Measurements from ENCODE around the gene CCDC61.

The CCDC61 gene

GRCh38 chr19:46052896-46053295 lies 57.6 kb downstream of the CCDC61 start (continued):
- no peak for TF ChIP-seq CSDC2 (CRISPR knock-in tag; IDR thresholded peaks at IDR 0.05)
- no peak for TF ChIP-seq TOX (CRISPR knock-in tag; IDR thresholded peaks at IDR 0.05; ENCODE audit: borderline replicate concordance)

GRCh38 chr19:46056536-46056935 lies 61.3 kb downstream of the CCDC61 start:
- no peak for ATAC-seq
- no peak for TF ChIP-seq PPARA (CRISPR knock-in tag; IDR thresholded peaks at IDR 0.05; ENCODE audit: borderline replicate concordance)
- TF ChIP-seq ZFP3 (CRISPR knock-in tag; IDR thresholded peaks at IDR 0.05), result no peak
- no peak for TF ChIP-seq ZNF565 (CRISPR knock-in tag; conservative IDR thresholded peaks at IDR 0.05; ENCODE audit: low read depth)
- TF ChIP-seq OSR1 (CRISPR knock-in tag; IDR thresholded peaks at IDR 0.05), result no peak
- TF ChIP-seq ISL1 (CRISPR knock-in tag; IDR thresholded peaks at IDR 0.05), result no peak
- no peak for TF ChIP-seq CSRNP3 (CRISPR knock-in tag; IDR thresholded peaks at IDR 0.05)
- no peak for TF ChIP-seq TOX (CRISPR knock-in tag; IDR thresholded peaks at IDR 0.05; ENCODE audit: borderline replicate concordance)
- no peak for TF ChIP-seq CSDC2 (CRISPR knock-in tag; IDR thresholded peaks at IDR 0.05)
- TF ChIP-seq ESRRG (CRISPR knock-in tag; IDR thresholded peaks at IDR 0.05), result no peak
- no peak for TF ChIP-seq ZC3H10 (CRISPR knock-in tag; IDR thresholded peaks at IDR 0.05)
- TF ChIP-seq RARB (CRISPR knock-in tag; IDR thresholded peaks at IDR 0.05), result no peak
- TF ChIP-seq GLIS3 (CRISPR knock-in tag; IDR thresholded peaks at IDR 0.05), result no peak
- TF ChIP-seq ZFP30 (CRISPR knock-in tag; IDR thresholded peaks at IDR 0.05), result no peak
- TF ChIP-seq SNAI2 (CRISPR knock-in tag; IDR thresholded peaks at IDR 0.05), result no peak
- TF ChIP-seq TCF4 (CRISPR knock-in tag; IDR thresholded peaks at IDR 0.05; ENCODE audit: borderline replicate concordance), result no peak
- no peak for TF ChIP-seq ZNF8 (CRISPR knock-in tag; IDR thresholded peaks at IDR 0.05)
- no peak for TF ChIP-seq BACH2 (CRISPR knock-in tag; IDR thresholded peaks at IDR 0.05; ENCODE audit: borderline replicate concordance)

- no peak for TF ChIP-seq CSDC2 (CRISPR knock-in tag; IDR thresholded peaks at IDR 0.05)
- ATAC-seq, result no peak
Measured at GRCh38 chr19:46058778-46059177, 63.5 kb downstream of the CCDC61 start.

GRCh38 chr19:46060012-46060411 lies 64.7 kb downstream of the CCDC61 start:
- ATAC-seq, result no peak
- TF ChIP-seq ZNF8 (CRISPR knock-in tag; IDR thresholded peaks at IDR 0.05) (no peak), BACH2 (CRISPR knock-in tag; IDR thresholded peaks at IDR 0.05; ENCODE audit: borderline replicate concordance) (no peak), PPARA (CRISPR knock-in tag; IDR thresholded peaks at IDR 0.05; ENCODE audit: borderline replicate concordance) (no peak), ZNF565 (CRISPR knock-in tag; conservative IDR thresholded peaks at IDR 0.05; ENCODE audit: low read depth) (no peak), SNAI2 (CRISPR knock-in tag; IDR thresholded peaks at IDR 0.05) (no peak), TSHZ2 (CRISPR knock-in tag; IDR thresholded peaks at IDR 0.05) (no peak), ISL1 (CRISPR knock-in tag; IDR thresholded peaks at IDR 0.05) (no peak), CSDC2 (CRISPR knock-in tag; IDR thresholded peaks at IDR 0.05) (no peak), ZFP30 (CRISPR knock-in tag; IDR thresholded peaks at IDR 0.05) (no peak), ARNTL (CRISPR knock-in tag; IDR thresholded peaks at IDR 0.05; ENCODE audit: borderline replicate concordance, low read depth) (no peak), CSRNP3 (CRISPR knock-in tag; IDR thresholded peaks at IDR 0.05) (no peak), TOX (CRISPR knock-in tag; IDR thresholded peaks at IDR 0.05; ENCODE audit: borderline replicate concordance) (no peak), ZFP3 (CRISPR knock-in tag; IDR thresholded peaks at IDR 0.05) (no peak), ZNF70 (CRISPR knock-in tag; IDR thresholded peaks at IDR 0.05) (no peak), ESRRG (CRISPR knock-in tag; IDR thresholded peaks at IDR 0.05) (no peak), POU6F1 (CRISPR knock-in tag; IDR thresholded peaks at IDR 0.05; ENCODE audit: borderline replicate concordance, low read depth) (no peak), RARB (CRISPR knock-in tag; IDR thresholded peaks at IDR 0.05) (no peak), GLIS3 (CRISPR knock-in tag; IDR thresholded peaks at IDR 0.05) (no peak), PATZ1 (CRISPR knock-in tag; IDR thresholded peaks at IDR 0.05; ENCODE audit: borderline replicate concordance) (no peak), TCF4 (CRISPR knock-in tag; IDR thresholded peaks at IDR 0.05; ENCODE audit: borderline replicate concordance) (no peak)
